DMS53 (cell line): ENCODE results near the gene ZNF326.
"Not testable (repeated sequence)": the region's sequence is repeated elsewhere in the genome, so short reads cannot be mapped to it uniquely, and the experiment has no call there.

Experiments
- DNase-seq: peaks from one replicate; lab custom pipeline; 2025; lab: John Stamatoyannopoulos, UW

Gene ZNF326

GRCh38 chr1:89965193-89965768 is 29.6 kb upstream of the ZNF326 start:
- no peak for DNase-seq

- no peak for DNase-seq
Observed at GRCh38 chr1:89966656-89967055, 28.3 kb upstream of the ZNF326 start.

- no peak for DNase-seq
Observed at GRCh38 chr1:89971600-89971999, 23.3 kb upstream of the ZNF326 start.

GRCh38 chr1:89972024-89972423 is 22.9 kb upstream of the ZNF326 start:
- no peak for DNase-seq

- no peak for DNase-seq
Observed at GRCh38 chr1:89973471-89974127, 21.3 kb upstream of the ZNF326 start.

GRCh38 chr1:89974256-89974655 is 20.7 kb upstream of the ZNF326 start:
- no peak for DNase-seq

- DNase-seq: no peak
Observed at GRCh38 chr1:89974696-89975470, 20.0 kb upstream of the ZNF326 start.

GRCh38 chr1:89975540-89976125 is 19.3 kb upstream of the ZNF326 start:
- no peak for DNase-seq

GRCh38 chr1:89978755-89979154 is 16.2 kb upstream of the ZNF326 start:
- DNase-seq: no peak

- no peak for DNase-seq
Observed at GRCh38 chr1:89980605-89981004, 14.3 kb upstream of the ZNF326 start.

GRCh38 chr1:89982846-89983245 is 12.1 kb upstream of the ZNF326 start:
- DNase-seq: not testable (repeated sequence)

- DNase-seq: not testable (repeated sequence)
Observed at GRCh38 chr1:89984564-89985116, 10.3 kb upstream of the ZNF326 start.

GRCh38 chr1:89986020-89986419 is 8.9 kb upstream of the ZNF326 start:
- no peak for DNase-seq

- peak; percentile 88 for DNase-seq
Observed at GRCh38 chr1:89987159-89987819, 7.6 kb upstream of the ZNF326 start.

- DNase-seq: no peak
Observed at GRCh38 chr1:89989099-89989498, 5.8 kb upstream of the ZNF326 start.

- peak; percentile 69 for DNase-seq
Observed at GRCh38 chr1:89989799-89990198, 5.1 kb upstream of the ZNF326 start.

GRCh38 chr1:89990976-89991831 is 3.7 kb upstream of the ZNF326 start:
- DNase-seq: no peak

- no peak for DNase-seq
Observed at GRCh38 chr1:89993541-89993940, 1.4 kb upstream of the ZNF326 start.

GRCh38 chr1:89994231-89994804 is 592 bp upstream of the ZNF326 start:
- DNase-seq: no peak

- peak; percentile 54 for DNase-seq
Observed at GRCh38 chr1:89995598-89996449, 914 bp downstream of the ZNF326 start.
